CD14-positive monocyte (primary cell): Measurements from ENCODE around the gene IVNS1ABP. TPM values are rescaled to one million over a fixed set of nuclear protein-coding genes. Genes with fewer than 3 reads are reported as not detected.
"Not testable (repeated sequence)": the region's sequence is repeated elsewhere in the genome, so short reads cannot be mapped to it uniquely, and the experiment has no call there.

Experiments used
- DNase-seq, 3 donors: peaks; one replicate each; pipeline ENCODE4 v3.0.0-alpha.2; 2011 to 2022
- H2AFZ ChIP-seq: 2 replicates; pipeline ENCODE4 v1.6.0; 2012; ENCODE audit warnings: mild to moderate bottlenecking, low read depth, low read length, inconsistent platforms; ENCODE audit not compliant: insufficient read depth, poor library complexity, severe bottlenecking
- H3K27ac ChIP-seq, 2 donors: 1 replicate in 1 of 2; 2 replicates in 1 of 2; pipeline ENCODE4 v1.5.1; 2012 to 2013; ENCODE audit warnings: low read length in 2 of 2, control low read depth in 1 of 2, inconsistent platforms in 1 of 2, low read depth in 1 of 2, mild to moderate bottlenecking in 1 of 2
- H3K27me3 ChIP-seq, 2 donors: one replicate each; pipeline versions ENCODE4 v1.6.0 to v1.6.1; 2011 to 2013; ENCODE audit warnings: low read length in 2 of 2; ENCODE audit not compliant: control insufficient read depth in 2 of 2, insufficient read depth in 2 of 2
- H3K36me3 ChIP-seq, 2 donors: replicated peaks in 1 of 2; 1 replicate in 1 of 2; 2 replicates in 1 of 2; pipeline versions ENCODE4 v1.5.1 to v1.6.1; 2012 to 2013; ENCODE audit warnings: low read length in 2 of 2, control low read depth in 1 of 2, inconsistent platforms in 1 of 2, mild to moderate bottlenecking in 1 of 2; ENCODE audit not compliant: insufficient read depth in 2 of 2, control insufficient read depth in 1 of 2
- H3K4me1 ChIP-seq, 2 donors: 1 replicate in 1 of 2; 2 replicates in 1 of 2; pipeline versions ENCODE4 v1.5.1 to v1.6.1; 2012 to 2013; ENCODE audit warnings: low read length in 2 of 2, control low read depth in 1 of 2, inconsistent platforms in 1 of 2, mild to moderate bottlenecking in 1 of 2, moderate library complexity in 1 of 2; ENCODE audit not compliant: insufficient read depth in 2 of 2, control insufficient read depth in 1 of 2
- H3K4me2 ChIP-seq: replicated peaks from 2 replicates; pipeline ENCODE3; 2012; ENCODE audit warnings: low read length, moderate library complexity, mild to moderate bottlenecking; ENCODE audit not compliant: poor library complexity, severe bottlenecking; ENCODE audit errors: extremely low read depth
- H3K4me3 ChIP-seq, 3 experiments: fragments of 200-600 bp in 1 of 3; sonication (generic) in 1 of 3; replicated peaks in 1 of 3; 1 replicate in 2 of 3; 2 replicates in 1 of 3; pipeline ENCODE4 v1.5.1; 2011 to 2013; ENCODE audit warnings: low read length in 3 of 3, mild to moderate bottlenecking in 3 of 3, control low read depth in 2 of 3, low read depth in 2 of 3, inconsistent platforms in 1 of 3, moderate library complexity in 1 of 3
- H3K79me2 ChIP-seq: 2 replicates; pipeline ENCODE4 v1.6.0; 2012; ENCODE audit warnings: mild to moderate bottlenecking, control low read depth, inconsistent platforms, low read length, moderate library complexity; ENCODE audit not compliant: insufficient read depth
- H3K9ac ChIP-seq: 2 replicates; pipeline ENCODE4 v1.6.0; 2017; ENCODE audit warnings: low read length, mild to moderate bottlenecking; ENCODE audit not compliant: insufficient read depth, poor library complexity, severe bottlenecking
- H3K9me3 ChIP-seq, 2 donors: replicated peaks in 1 of 2; 1 replicate in 1 of 2; 2 replicates in 1 of 2; pipeline versions ENCODE4 v1.5.1 to v1.6.1; 2012 to 2013; ENCODE audit warnings: low read length in 2 of 2, control low read depth in 1 of 2; ENCODE audit not compliant: control insufficient read depth in 1 of 2, insufficient read depth in 1 of 2
- H4K20me1 ChIP-seq: 2 replicates; pipeline ENCODE4 v1.6.0; 2012; ENCODE audit warnings: mild to moderate bottlenecking, low read length, control low read depth, moderate library complexity; ENCODE audit not compliant: insufficient read depth
- H3K27ac Mint-ChIP-seq, 7 donors: one replicate each; pipeline ENCODE4 v1.8.0; 2020; ENCODE audit warnings: mild to moderate bottlenecking in 7 of 7, mixed read lengths in 7 of 7, moderate library complexity in 6 of 7, inconsistent platforms in 2 of 7
- H3K27me3 Mint-ChIP-seq, 3 donors: one replicate each; pipeline ENCODE4 v1.8.0; 2021 to 2022; ENCODE audit warnings: low read depth in 3 of 3, mild to moderate bottlenecking in 3 of 3, mixed read lengths in 3 of 3, moderate library complexity in 3 of 3, inconsistent platforms in 1 of 3
- H3K36me3 Mint-ChIP-seq, 2 donors: one replicate each; pipeline ENCODE4 v1.8.0; 2020; ENCODE audit warnings: mixed read lengths in 2 of 2, inconsistent platforms in 1 of 2, mild to moderate bottlenecking in 1 of 2
- H3K4me1 Mint-ChIP-seq: one replicate; pipeline ENCODE4 v1.8.0; 2020; ENCODE audit warnings: mild to moderate bottlenecking, mixed read lengths
- H3K4me3 Mint-ChIP-seq, 2 donors: one replicate each; pipeline ENCODE4 v1.8.0; 2020; ENCODE audit warnings: mild to moderate bottlenecking in 2 of 2, mixed read lengths in 2 of 2, moderate library complexity in 1 of 2
- H3K9me3 Mint-ChIP-seq, 7 donors: one replicate each; pipeline ENCODE4 v1.8.0; 2020 to 2022; ENCODE audit warnings: mixed read lengths in 7 of 7, mild to moderate bottlenecking in 6 of 7, moderate library complexity in 6 of 7, inconsistent platforms in 2 of 7
- CTCF ChIP-seq: fragments of 200-600 bp; IDR thresholded peaks from one replicate; pipeline ENCODE4 v1.8.0; 2022; ENCODE audit warnings: antibody characterized with exemption, mild to moderate bottlenecking
- WGBS: methylation state at CpG from one replicate; pipeline ENCODE4 v1.1.5; 2013; ENCODE audit warnings: missing lambda C conversion rate; ENCODE audit not compliant: insufficient coverage; 5-methylcytosine and 5-hydroxymethylcytosine counted together
- intact Hi-C, 2 donors: fragments of 100-400 bp; cut with micrococcal nuclease; formaldehyde crosslinking; loops; one replicate each; pipeline versions ENCODE4 v1.15.0 to v1.15.1; 2023
- polyA plus RNA-seq, 3 donors: library from polyadenylated mRNA; depleted of rRNA in 1 of 3; unstranded in 2 of 3; stranded (reverse) in 1 of 3; fragments of 300-500 nt in 2 of 3; fragments of >200 nt in 1 of 3; fragmentation: Illumina TruSeq in 2 of 3; gene quantifications; 1 replicate in 2 of 3; 2 replicates in 1 of 3; pipeline ENCODE4 v1.2.3, GENCODE V29; 2012 to 2021

The IVNS1ABP gene
- polyA plus RNA-seq, 3 donors: 50.9 to 97.7 (median 69.2) TPM

GRCh38 chr1:185321104-185321503 lies 4.1 kb upstream of the IVNS1ABP start:
- H3K4me1 Mint-ChIP-seq: peaks cover 18% of the 10 kb centered on the region
- H3K4me3 ChIP-seq, H3K9ac ChIP-seq, H4K20me1 ChIP-seq, DNase-seq, H3K27me3 ChIP-seq, H3K36me3 Mint-ChIP-seq, H3K27ac Mint-ChIP-seq, intact Hi-C loops, H3K79me2 ChIP-seq, H3K9me3 Mint-ChIP-seq, H3K4me3 Mint-ChIP-seq, H3K36me3 ChIP-seq, H3K9me3 ChIP-seq, H2AFZ ChIP-seq, H3K27me3 Mint-ChIP-seq, H3K4me2 ChIP-seq, H3K27ac ChIP-seq: not testable (repeated sequence)
- 96% methylated on average over 5 of the region's 7 CpGs for WGBS
- H3K4me1 ChIP-seq: peaks cover 12 to 13% of the 10 kb centered on the region in 2 donors

DNA sequence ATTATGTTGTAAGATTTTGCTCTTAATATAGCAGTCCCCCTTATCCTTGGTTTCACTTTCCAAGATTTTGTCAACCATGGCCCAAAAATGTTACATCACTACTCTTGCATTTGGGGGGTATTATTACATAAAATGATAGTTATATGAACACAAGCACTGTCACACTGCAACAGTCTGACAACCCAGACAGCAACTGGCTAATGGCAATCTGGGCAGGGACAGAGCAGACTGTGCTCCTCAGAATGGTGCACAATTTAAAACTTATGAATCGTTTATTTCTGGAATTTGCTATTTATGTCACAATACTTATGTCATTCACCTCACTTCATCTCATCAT lies 2.1 kb upstream of the IVNS1ABP start:
- no peak overlapping the region for H2AFZ ChIP-seq
- Mint-ChIP-seq H3K27ac (peak overlapping the region in 2 of 7 donors; percentile 2 to 7), H3K4me3 (no peak overlapping the region), H3K36me3 (peaks cover 2% of the 10 kb centered on the region in 2 donors), H3K9me3 (peaks cover 0 to 9% (median 4%) of the 10 kb centered on the region in 7 donors), H3K27me3 (no peaks in the 10 kb centered on the region), H3K4me1 (peaks cover 28% of the 10 kb centered on the region)
- no CpG with 5 or more reads among the region's 1 CpG for WGBS
- H3K9me3 ChIP-seq: peaks cover 0 to 7% of the 10 kb centered on the region in 2 donors
- peaks cover 23% of the 10 kb centered on the region for H4K20me1 ChIP-seq
- H3K79me2 ChIP-seq: peaks cover 29% of the 10 kb centered on the region
- no peak overlapping the region for H3K27ac ChIP-seq
- H3K9ac ChIP-seq: no peak overlapping the region
- no peak overlapping the region for H3K4me3 ChIP-seq
- no peak for DNase-seq
- no peaks in the 10 kb centered on the region for H3K27me3 ChIP-seq
- H3K4me1 ChIP-seq: peaks cover 28 to 29% of the 10 kb centered on the region in 2 donors
- intact Hi-C loops: loop anchor here (5.0 to 10.0 kb wide), 4 partner anchors 53 to 356 kb away; partner anchors contain the start of genes SWT1 (in 2 of the 2) and TRMT1L (in 2 of the 2)
- TF ChIP-seq CTCF: no peak
- no peaks in the 10 kb centered on the region for H3K36me3 ChIP-seq
- no peak overlapping the region for H3K4me2 ChIP-seq
